HCT116 (cell line): Measurements from ENCODE around the gene NABP2.
A peak's percentile ranks its signal among the peaks of the same experiment; 100 is the strongest.

Experiments
- EZH2 ChIP-seq: fragments of 200-600 bp; sonication (generic); IDR thresholded peaks from 2 replicates; pipeline ENCODE4 v1.6.1; 2017; ENCODE audit warnings: antibody characterized with exemption, mixed run types
- TF ChIP-seq, protein P1 (sequence below), 3 experiments: fragments of 200-600 bp in 1 of 3; sonication (generic) in 1 of 3; IDR thresholded peaks in 2 of 3; conservative IDR thresholded peaks in 1 of 3; 2 replicates each; pipeline ENCODE4 v1.5.1; 2012 to 2017; ENCODE audit warnings: low read depth in 2 of 3, low read length in 2 of 3, antibody characterized with exemption in 1 of 3, borderline replicate concordance in 1 of 3, control low read depth in 1 of 3, mild to moderate bottlenecking in 1 of 3, mixed read lengths in 1 of 3, mixed run types in 1 of 3, moderate library complexity in 1 of 3; ENCODE audit not compliant: insufficient read depth in 1 of 3
- TF ChIP-seq, protein P2 (sequence below): IDR thresholded peaks from 2 replicates; pipeline ENCODE4 v1.6.1; 2012

DNA sequence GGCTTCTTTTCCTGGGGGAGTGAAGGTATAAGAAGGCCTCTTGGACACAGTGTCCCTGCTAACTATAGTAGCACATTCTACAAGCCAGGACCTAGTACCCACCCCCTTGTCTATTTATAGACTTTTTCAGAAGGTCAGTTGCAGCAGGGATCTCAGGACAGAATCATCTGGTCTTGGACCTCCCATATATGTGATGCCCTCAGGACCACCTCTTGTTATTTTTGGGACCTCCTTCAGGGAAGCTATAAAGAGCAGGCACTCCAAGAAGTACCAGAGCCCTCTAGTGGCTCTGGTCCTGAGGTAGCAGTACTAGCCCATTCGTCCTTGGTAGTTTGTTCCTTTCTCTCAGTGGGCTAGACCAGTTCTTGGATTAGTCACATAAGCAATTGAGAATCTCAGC, 46.9 kb downstream of the NABP2 start:
- TF ChIP-seq, protein P1, sequence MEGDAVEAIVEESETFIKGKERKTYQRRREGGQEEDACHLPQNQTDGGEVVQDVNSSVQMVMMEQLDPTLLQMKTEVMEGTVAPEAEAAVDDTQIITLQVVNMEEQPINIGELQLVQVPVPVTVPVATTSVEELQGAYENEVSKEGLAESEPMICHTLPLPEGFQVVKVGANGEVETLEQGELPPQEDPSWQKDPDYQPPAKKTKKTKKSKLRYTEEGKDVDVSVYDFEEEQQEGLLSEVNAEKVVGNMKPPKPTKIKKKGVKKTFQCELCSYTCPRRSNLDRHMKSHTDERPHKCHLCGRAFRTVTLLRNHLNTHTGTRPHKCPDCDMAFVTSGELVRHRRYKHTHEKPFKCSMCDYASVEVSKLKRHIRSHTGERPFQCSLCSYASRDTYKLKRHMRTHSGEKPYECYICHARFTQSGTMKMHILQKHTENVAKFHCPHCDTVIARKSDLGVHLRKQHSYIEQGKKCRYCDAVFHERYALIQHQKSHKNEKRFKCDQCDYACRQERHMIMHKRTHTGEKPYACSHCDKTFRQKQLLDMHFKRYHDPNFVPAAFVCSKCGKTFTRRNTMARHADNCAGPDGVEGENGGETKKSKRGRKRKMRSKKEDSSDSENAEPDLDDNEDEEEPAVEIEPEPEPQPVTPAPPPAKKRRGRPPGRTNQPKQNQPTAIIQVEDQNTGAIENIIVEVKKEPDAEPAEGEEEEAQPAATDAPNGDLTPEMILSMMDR (IDR thresholded peaks at IDR 0.05 in 2 of 3, conservative IDR thresholded peaks at IDR 0.05 in 1 of 3; ENCODE audit: borderline replicate concordance in 1 of 3, insufficient read depth in 1 of 3, low read depth in 2 of 3, low read length in 2 of 3), result peak; percentile 56 to 65 (median 60); a peak in 5 of 6 replicates
- TF ChIP-seq, protein P2, sequence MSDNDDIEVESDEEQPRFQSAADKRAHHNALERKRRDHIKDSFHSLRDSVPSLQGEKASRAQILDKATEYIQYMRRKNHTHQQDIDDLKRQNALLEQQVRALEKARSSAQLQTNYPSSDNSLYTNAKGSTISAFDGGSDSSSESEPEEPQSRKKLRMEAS, result no peak
- no peak for TF ChIP-seq EZH2
